HepG2 (cell line): ENCODE results near the gene NSMF. TPM values are rescaled to one million over a fixed set of nuclear protein-coding genes. Genes with fewer than 3 reads are reported as not detected.

Experiments
- CBX2 ChIP-seq, 2 experiments: fragments of 200-600 bp in 1 of 2; sonication (generic); formaldehyde crosslinking in 1 of 2; IDR thresholded peaks; 2 replicates each; pipeline versions ENCODE4 v1.7.0 to v1.8.1; 2018 to 2022; ENCODE audit warnings: low read depth in 2 of 2, low read length in 1 of 2, mild to moderate bottlenecking in 1 of 2, missing genetic modification reagents in 1 of 2
- FOXC1 ChIP-seq: sonication (generic); formaldehyde crosslinking; IDR thresholded peaks from 2 replicates; pipeline ENCODE4 v1.8.0; 2022; ENCODE audit warnings: mild to moderate bottlenecking, missing genetic modification reagents, borderline replicate concordance
- GATA4 ChIP-seq: sonication (generic); IDR thresholded peaks from 2 replicates; pipeline ENCODE4 v1.6.1; 2016; ENCODE audit warnings: antibody characterized with exemption, low read depth, borderline replicate concordance
- HDAC2 ChIP-seq: sonication (generic); formaldehyde crosslinking; IDR thresholded peaks from 2 replicates; pipeline ENCODE4 v1.4.0; 2020; ENCODE audit warnings: missing genetic modification reagents
- LCORL ChIP-seq, 2 experiments: fragments of 450-650 bp in 1 of 2; sonication (generic) in 1 of 2; formaldehyde crosslinking in 1 of 2; IDR thresholded peaks; 2 replicates each; pipeline versions ENCODE4 v1.5.0 to v1.6.1; 2017 to 2020; ENCODE audit warnings: antibody characterized with exemption in 1 of 2, missing genetic modification reagents in 1 of 2
- MAZ ChIP-seq, 2 experiments: sonication (generic) in 1 of 2; formaldehyde crosslinking in 1 of 2; IDR thresholded peaks; 2 replicates each; pipeline versions ENCODE4 v1.5.0 to v1.6.1; 2012 to 2020; ENCODE audit warnings: low read depth in 2 of 2, mild to moderate bottlenecking in 2 of 2, borderline replicate concordance in 1 of 2, improper control_type of control experiment in 1 of 2, low read length in 1 of 2, missing genetic modification reagents in 1 of 2, moderate library complexity in 1 of 2
- MED13 ChIP-seq: sonication (generic); formaldehyde crosslinking; IDR thresholded peaks from 2 replicates; pipeline ENCODE4 v1.5.0; 2020; ENCODE audit warnings: missing genetic modification reagents
- NR2F1 ChIP-seq, 2 experiments: fragments of 450-650 bp in 1 of 2; formaldehyde crosslinking in 1 of 2; IDR thresholded peaks; 2 replicates each; pipeline versions ENCODE4 v1.5.0 to v1.6.1; 2016 to 2020; ENCODE audit warnings: mild to moderate bottlenecking in 1 of 2, missing compliant biosample characterization in 1 of 2, missing genetic modification reagents in 1 of 2, moderate library complexity in 1 of 2
- NR2F6 ChIP-seq, 2 experiments: IDR thresholded peaks; 2 replicates each; pipeline ENCODE4 v1.6.1; 2016; ENCODE audit warnings: antibody characterized with exemption in 1 of 2, mild to moderate bottlenecking in 1 of 2
- PHF8 ChIP-seq: sonication (generic); formaldehyde crosslinking; IDR thresholded peaks from 2 replicates; pipeline ENCODE4 v1.5.0; 2020; ENCODE audit warnings: missing genetic modification reagents
- SAP130 ChIP-seq: IDR thresholded peaks from 2 replicates; pipeline ENCODE4 v1.6.1; 2016; ENCODE audit warnings: low read depth
- SP5 ChIP-seq: IDR thresholded peaks from 2 replicates; pipeline ENCODE4 v1.6.1; 2016; ENCODE audit warnings: low read depth, borderline replicate concordance
- XRCC5 ChIP-seq: fragments of 200-400 bp; formaldehyde crosslinking; optimal IDR thresholded peaks from 2 replicates; pipeline ENCODE3; 2017; ENCODE audit warnings: mild to moderate bottlenecking, low read length
- ZEB1 ChIP-seq: IDR thresholded peaks from 2 replicates; pipeline ENCODE4 v1.6.1; 2012; ENCODE audit warnings: mild to moderate bottlenecking, low read depth, inconsistent platforms; ENCODE audit not compliant: insufficient replicate concordance
- ZFX ChIP-seq: sonication (generic); formaldehyde crosslinking; IDR thresholded peaks from 2 replicates; pipeline ENCODE4 v1.4.0; 2020; ENCODE audit warnings: mild to moderate bottlenecking, low read depth, missing genetic modification reagents, moderate library complexity
- polyA plus RNA-seq, 8 experiments: library from polyadenylated mRNA; depleted of rRNA in 3 of 8; stranded (reverse) in 7 of 8; unstranded in 1 of 8; fragments of >200 nt; fragmentation: Illumina TruSeq in 4 of 8; extraction: Trizol in 4 of 8; gene quantifications; 2 replicates each; pipeline versions ENCODE4 v1.2.1 to v1.2.3, GENCODE V29; 2011 to 2016; ENCODE audit warnings: low read depth in 4 of 8, missing spikeins in 1 of 8, mixed read lengths in 1 of 8; ENCODE audit not compliant: insufficient read depth in 1 of 8
- total RNA-seq, 5 experiments: library from RNA; depleted of rRNA; stranded (reverse); fragments of >200 nt; fragmentation: Illumina TruSeq; extraction: Trizol; gene quantifications; 2 replicates each; pipeline ENCODE4 v1.2.3, GENCODE V29; 2016; ENCODE audit warnings: low read depth in 1 of 5
- TF ChIP-seq, protein P1 (sequence below): sonication (generic); formaldehyde crosslinking; IDR thresholded peaks from 2 replicates; pipeline ENCODE4 v1.4.0; 2020; ENCODE audit warnings: missing genetic modification reagents
- TF ChIP-seq, protein P2 (sequence below): sonication (generic); formaldehyde crosslinking; IDR thresholded peaks from 2 replicates; pipeline ENCODE4 v1.5.1; 2020; ENCODE audit warnings: mild to moderate bottlenecking, missing genetic modification reagents, moderate library complexity
- TF ChIP-seq, protein P3 (sequence below): sonication (generic); formaldehyde crosslinking; IDR thresholded peaks from 2 replicates; pipeline ENCODE4 v1.4.0; 2020; ENCODE audit warnings: missing genetic modification reagents
- TF ChIP-seq, protein P4 (sequence below): IDR thresholded peaks from 2 replicates; pipeline ENCODE4 v1.6.1; 2018; ENCODE audit warnings: missing genetic modification reagents, mild to moderate bottlenecking, missing compliant biosample characterization
- TF ChIP-seq, protein P5 (sequence below): sonication (generic); formaldehyde crosslinking; IDR thresholded peaks from 2 replicates; pipeline ENCODE4 v1.5.0; 2020; ENCODE audit warnings: missing genetic modification reagents, mild to moderate bottlenecking, borderline replicate concordance

Gene NSMF
- total and polyA plus RNA-seq, 2 of the 13 experiments (the other 11 are each of a cell fraction or from before 2014, with no cell fraction given), result 44.3 to 183 TPM

DNA sequence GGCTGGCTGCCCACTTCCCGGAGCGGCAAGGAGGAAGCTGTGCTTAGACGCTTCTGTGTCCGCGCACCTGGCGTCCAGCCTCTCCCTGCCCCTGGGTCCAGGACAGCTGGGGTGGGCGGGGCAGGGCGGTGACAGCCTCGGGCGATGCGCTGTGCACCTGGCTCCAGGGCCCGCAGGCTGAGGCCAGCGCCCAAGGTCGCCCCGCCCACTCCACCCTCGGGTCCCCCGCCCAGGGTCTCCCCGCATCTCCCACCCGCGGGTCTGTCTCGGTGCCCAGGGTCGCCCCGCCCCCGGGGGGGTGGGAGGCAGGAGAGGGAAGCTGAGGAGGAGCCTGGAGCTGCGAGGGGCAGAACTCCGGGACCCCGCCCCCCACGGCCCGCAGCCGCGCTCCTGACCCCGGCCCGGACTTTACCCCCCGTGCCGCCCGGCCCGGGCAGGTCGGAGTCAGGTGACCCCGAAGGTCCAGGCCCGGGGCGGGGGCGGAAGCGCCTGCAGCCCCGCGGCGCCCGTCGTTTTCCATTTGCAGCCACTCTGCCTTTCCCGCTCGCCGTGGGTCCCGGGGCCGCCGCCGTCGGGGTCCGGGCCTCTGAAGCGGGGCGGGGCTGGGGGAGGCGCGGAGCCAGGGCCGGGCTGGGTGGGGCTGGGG, 17.7 kb downstream of the NSMF start, which contains the start of gene ENTPD8 (continued):
- TF ChIP-seq GATA4 (no peak), PHF8 (CRISPR knock-in tag) (peak; percentile 36; the same call in 1 of the 2 replicates), HDAC2 (peak; percentile 55), FOXC1 (CRISPR knock-in tag) (peak; percentile 80; the same call in 1 of the 2 replicates), XRCC5 (peak; percentile 30), LCORL (IDR thresholded peaks at IDR 0.05) (no peak), LCORL (CRISPR knock-in tag; IDR thresholded peaks at IDR 0.05) (peak; percentile 94), ZFX (peak; percentile 58), SP5 (peak; percentile 96), NR2F1 (CRISPR knock-in tag; IDR thresholded peaks at IDR 0.05) (peak; percentile 50 to 92; a peak in 3 of 4 replicates), SAP130 (CRISPR knock-in tag) (peak; percentile 88), MED13 (peak; percentile 63; the same call in 1 of the 2 replicates), MAZ (IDR thresholded peaks at IDR 0.05; ENCODE audit: borderline replicate concordance, low read depth, low read length) (peak; percentile 89), MAZ (CRISPR knock-in tag; IDR thresholded peaks at IDR 0.05; ENCODE audit: low read depth) (peak; percentile 82), NR2F6 (IDR thresholded peaks at IDR 0.05) (no peak), NR2F6 (CRISPR knock-in tag; IDR thresholded peaks at IDR 0.05) (peak; percentile 74), CBX2 (IDR thresholded peaks at IDR 0.05; ENCODE audit: low read depth, low read length) (no peak), CBX2 (CRISPR knock-in tag; IDR thresholded peaks at IDR 0.05; ENCODE audit: low read depth) (no peak), ZEB1 (peak; percentile 94)
- TF ChIP-seq, protein P1, sequence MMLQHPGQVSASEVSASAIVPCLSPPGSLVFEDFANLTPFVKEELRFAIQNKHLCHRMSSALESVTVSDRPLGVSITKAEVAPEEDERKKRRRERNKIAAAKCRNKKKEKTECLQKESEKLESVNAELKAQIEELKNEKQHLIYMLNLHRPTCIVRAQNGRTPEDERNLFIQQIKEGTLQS (CRISPR knock-in tag), result no peak; the same call in 1 of the 2 replicates
- TF ChIP-seq, protein P2, sequence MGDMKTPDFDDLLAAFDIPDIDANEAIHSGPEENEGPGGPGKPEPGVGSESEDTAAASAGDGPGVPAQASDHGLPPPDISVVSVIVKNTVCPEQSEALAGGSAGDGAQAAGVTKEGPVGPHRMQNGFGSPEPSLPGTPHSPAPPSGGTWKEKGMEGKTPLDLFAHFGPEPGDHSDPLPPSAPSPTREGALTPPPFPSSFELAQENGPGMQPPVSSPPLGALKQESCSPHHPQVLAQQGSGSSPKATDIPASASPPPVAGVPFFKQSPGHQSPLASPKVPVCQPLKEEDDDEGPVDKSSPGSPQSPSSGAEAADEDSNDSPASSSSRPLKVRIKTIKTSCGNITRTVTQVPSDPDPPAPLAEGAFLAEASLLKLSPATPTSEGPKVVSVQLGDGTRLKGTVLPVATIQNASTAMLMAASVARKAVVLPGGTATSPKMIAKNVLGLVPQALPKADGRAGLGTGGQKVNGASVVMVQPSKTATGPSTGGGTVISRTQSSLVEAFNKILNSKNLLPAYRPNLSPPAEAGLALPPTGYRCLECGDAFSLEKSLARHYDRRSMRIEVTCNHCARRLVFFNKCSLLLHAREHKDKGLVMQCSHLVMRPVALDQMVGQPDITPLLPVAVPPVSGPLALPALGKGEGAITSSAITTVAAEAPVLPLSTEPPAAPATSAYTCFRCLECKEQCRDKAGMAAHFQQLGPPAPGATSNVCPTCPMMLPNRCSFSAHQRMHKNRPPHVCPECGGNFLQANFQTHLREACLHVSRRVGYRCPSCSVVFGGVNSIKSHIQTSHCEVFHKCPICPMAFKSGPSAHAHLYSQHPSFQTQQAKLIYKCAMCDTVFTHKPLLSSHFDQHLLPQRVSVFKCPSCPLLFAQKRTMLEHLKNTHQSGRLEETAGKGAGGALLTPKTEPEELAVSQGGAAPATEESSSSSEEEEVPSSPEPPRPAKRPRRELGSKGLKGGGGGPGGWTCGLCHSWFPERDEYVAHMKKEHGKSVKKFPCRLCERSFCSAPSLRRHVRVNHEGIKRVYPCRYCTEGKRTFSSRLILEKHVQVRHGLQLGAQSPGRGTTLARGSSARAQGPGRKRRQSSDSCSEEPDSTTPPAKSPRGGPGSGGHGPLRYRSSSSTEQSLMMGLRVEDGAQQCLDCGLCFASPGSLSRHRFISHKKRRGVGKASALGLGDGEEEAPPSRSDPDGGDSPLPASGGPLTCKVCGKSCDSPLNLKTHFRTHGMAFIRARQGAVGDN (CRISPR knock-in tag), result peak; percentile 87
- TF ChIP-seq, protein P3, sequence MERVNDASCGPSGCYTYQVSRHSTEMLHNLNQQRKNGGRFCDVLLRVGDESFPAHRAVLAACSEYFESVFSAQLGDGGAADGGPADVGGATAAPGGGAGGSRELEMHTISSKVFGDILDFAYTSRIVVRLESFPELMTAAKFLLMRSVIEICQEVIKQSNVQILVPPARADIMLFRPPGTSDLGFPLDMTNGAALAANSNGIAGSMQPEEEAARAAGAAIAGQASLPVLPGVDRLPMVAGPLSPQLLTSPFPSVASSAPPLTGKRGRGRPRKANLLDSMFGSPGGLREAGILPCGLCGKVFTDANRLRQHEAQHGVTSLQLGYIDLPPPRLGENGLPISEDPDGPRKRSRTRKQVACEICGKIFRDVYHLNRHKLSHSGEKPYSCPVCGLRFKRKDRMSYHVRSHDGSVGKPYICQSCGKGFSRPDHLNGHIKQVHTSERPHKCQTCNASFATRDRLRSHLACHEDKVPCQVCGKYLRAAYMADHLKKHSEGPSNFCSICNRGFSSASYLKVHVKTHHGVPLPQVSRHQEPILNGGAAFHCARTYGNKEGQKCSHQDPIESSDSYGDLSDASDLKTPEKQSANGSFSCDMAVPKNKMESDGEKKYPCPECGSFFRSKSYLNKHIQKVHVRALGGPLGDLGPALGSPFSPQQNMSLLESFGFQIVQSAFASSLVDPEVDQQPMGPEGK (CRISPR knock-in tag), result peak; percentile 90
- TF ChIP-seq, protein P4, sequence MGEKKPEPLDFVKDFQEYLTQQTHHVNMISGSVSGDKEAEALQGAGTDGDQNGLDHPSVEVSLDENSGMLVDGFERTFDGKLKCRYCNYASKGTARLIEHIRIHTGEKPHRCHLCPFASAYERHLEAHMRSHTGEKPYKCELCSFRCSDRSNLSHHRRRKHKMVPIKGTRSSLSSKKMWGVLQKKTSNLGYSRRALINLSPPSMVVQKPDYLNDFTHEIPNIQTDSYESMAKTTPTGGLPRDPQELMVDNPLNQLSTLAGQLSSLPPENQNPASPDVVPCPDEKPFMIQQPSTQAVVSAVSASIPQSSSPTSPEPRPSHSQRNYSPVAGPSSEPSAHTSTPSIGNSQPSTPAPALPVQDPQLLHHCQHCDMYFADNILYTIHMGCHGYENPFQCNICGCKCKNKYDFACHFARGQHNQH (CRISPR knock-in tag), result peak; percentile 50; the same call in 1 of the 2 replicates
- TF ChIP-seq, protein P5, sequence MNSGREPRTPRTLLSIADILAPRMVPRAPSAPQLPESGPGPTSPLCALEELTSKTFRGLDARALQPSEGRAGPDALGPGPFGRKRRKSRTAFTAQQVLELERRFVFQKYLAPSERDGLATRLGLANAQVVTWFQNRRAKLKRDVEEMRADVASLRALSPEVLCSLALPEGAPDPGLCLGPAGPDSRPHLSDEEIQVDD (CRISPR knock-in tag), result no peak
